ENCODE measurements around the gene NPPA.

GRCh38 chr1:11855430-11855829, 7.8 kb upstream of the NPPA start:
- TF ChIP-seq, protein P1, sequence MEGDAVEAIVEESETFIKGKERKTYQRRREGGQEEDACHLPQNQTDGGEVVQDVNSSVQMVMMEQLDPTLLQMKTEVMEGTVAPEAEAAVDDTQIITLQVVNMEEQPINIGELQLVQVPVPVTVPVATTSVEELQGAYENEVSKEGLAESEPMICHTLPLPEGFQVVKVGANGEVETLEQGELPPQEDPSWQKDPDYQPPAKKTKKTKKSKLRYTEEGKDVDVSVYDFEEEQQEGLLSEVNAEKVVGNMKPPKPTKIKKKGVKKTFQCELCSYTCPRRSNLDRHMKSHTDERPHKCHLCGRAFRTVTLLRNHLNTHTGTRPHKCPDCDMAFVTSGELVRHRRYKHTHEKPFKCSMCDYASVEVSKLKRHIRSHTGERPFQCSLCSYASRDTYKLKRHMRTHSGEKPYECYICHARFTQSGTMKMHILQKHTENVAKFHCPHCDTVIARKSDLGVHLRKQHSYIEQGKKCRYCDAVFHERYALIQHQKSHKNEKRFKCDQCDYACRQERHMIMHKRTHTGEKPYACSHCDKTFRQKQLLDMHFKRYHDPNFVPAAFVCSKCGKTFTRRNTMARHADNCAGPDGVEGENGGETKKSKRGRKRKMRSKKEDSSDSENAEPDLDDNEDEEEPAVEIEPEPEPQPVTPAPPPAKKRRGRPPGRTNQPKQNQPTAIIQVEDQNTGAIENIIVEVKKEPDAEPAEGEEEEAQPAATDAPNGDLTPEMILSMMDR (IDR thresholded peaks at IDR 0.05; ENCODE audit: low read length), result no peak
- TF ChIP-seq EZH2 (IDR thresholded peaks at IDR 0.05; ENCODE audit: borderline replicate concordance, low read length), result no peak

All from OCI-LY1 (cell line).